ENCODE measurements around the gene DLX2. TPM values are rescaled to one million over a fixed set of nuclear protein-coding genes. Genes with fewer than 3 reads are reported as not detected.

Gene DLX2
- total RNA-seq, 5 donors from 2014 or later (not counting 1 experiment from before 2014, with no cell fraction given) = 0.16 to 0.19 TPM; not detected in 3

GRCh38 chr2:172135446-172135845 lies 32.7 kb upstream of the DLX2 start:
- H3K36me3 ChIP-seq (ENCODE audit: control insufficient read depth in 2 of 2, extremely low read depth in 1 of 2, insufficient read depth in 1 of 2, low read length in 1 of 2) = no peaks in the 10 kb centered on the region
- H3K4me1 ChIP-seq (ENCODE audit: control insufficient read depth in 1 of 2, extremely low read depth in 1 of 2, insufficient read depth in 2 of 2, low read length in 2 of 2) = no peaks in the 10 kb centered on the region
- ChIA-PET CTCF (no interaction called here), POLR2A (no interaction called here)
- H3K9me3 ChIP-seq = no peaks in the 10 kb centered on the region
- no peak overlapping the region for H3K27ac ChIP-seq (ENCODE audit: low read length)
- Mint-ChIP-seq H3K27me3 (peaks cover 6% of the 10 kb centered on the region in 2 donors), H3K27ac (no peak overlapping the region), H3K36me3 (no peaks in the 10 kb centered on the region), H3K4me1 (no peaks in the 10 kb centered on the region), H3K9me3 (no peaks in the 10 kb centered on the region), H3K4me3 (no peak overlapping the region)
- 100% methylated on average over 1 of the region's 4 CpGs for WGBS (ENCODE audit: insufficient coverage)
- ATAC-seq (replicated peaks in 1 of 4) (no peak), DNase-seq (no peak)
- peaks cover 0 to 2% of the 10 kb centered on the region in 2 experiments for H3K27me3 ChIP-seq (replicated peaks in 1 of 2; ENCODE audit: control insufficient read depth in 2 of 2, extremely low read depth in 1 of 2, insufficient read depth in 2 of 2, low read length in 1 of 2)
- no peak overlapping the region for H3K4me3 ChIP-seq (ENCODE audit: control insufficient read depth in 1 of 2, extremely low read depth in 1 of 2, low read length in 1 of 2)

- H3K4me3 ChIP-seq (ENCODE audit: control insufficient read depth in 1 of 2, extremely low read depth in 1 of 2, low read length in 1 of 2) = no peak overlapping the region
- no peaks in the 10 kb centered on the region for H3K36me3 ChIP-seq (ENCODE audit: control insufficient read depth in 2 of 2, extremely low read depth in 1 of 2, insufficient read depth in 1 of 2, low read length in 1 of 2)
- Mint-ChIP-seq H3K27ac (no peak overlapping the region), H3K4me1 (no peaks in the 10 kb centered on the region), H3K36me3 (no peaks in the 10 kb centered on the region), H3K4me3 (no peak overlapping the region), H3K27me3 (peaks cover 6 to 10% of the 10 kb centered on the region in 2 donors), H3K9me3 (peaks cover 0 to 5% (median 4%) of the 10 kb centered on the region in 3 donors)
- H3K9me3 ChIP-seq = no peaks in the 10 kb centered on the region
- DNase-seq (no peak), ATAC-seq (replicated peaks in 1 of 4) (no peak)
- peaks cover 0 to 5% of the 10 kb centered on the region in 2 experiments for H3K27me3 ChIP-seq (replicated peaks in 1 of 2; ENCODE audit: control insufficient read depth in 2 of 2, extremely low read depth in 1 of 2, insufficient read depth in 2 of 2, low read length in 1 of 2)
- H3K4me1 ChIP-seq (ENCODE audit: control insufficient read depth in 1 of 2, extremely low read depth in 1 of 2, insufficient read depth in 2 of 2, low read length in 2 of 2) = no peaks in the 10 kb centered on the region
- ChIA-PET CTCF (interaction anchor here in 1 of 2 donors (0.7 kb wide), 1 partner anchor 435 kb away, joined by 3 read pairs; no protein-coding TSS in a partner anchor), POLR2A (interaction anchor here in 1 of 2 donors (0.6 to 0.7 kb wide), 2 partner anchors 155 to 179 kb away, joined by 6 to 9 read pairs; no protein-coding TSS in a partner anchor)
- 80% methylated on average over 1 of the region's 3 CpGs for WGBS (ENCODE audit: insufficient coverage)
- no peak overlapping the region for H3K27ac ChIP-seq (ENCODE audit: low read length)
Measured at GRCh38 chr2:172134270-172134669, 31.6 kb upstream of the DLX2 start.

- ChIA-PET POLR2A (no interaction called here), CTCF (no interaction called here)
- Mint-ChIP-seq H3K36me3 (no peaks in the 10 kb centered on the region), H3K4me3 (no peak overlapping the region), H3K4me1 (no peaks in the 10 kb centered on the region), H3K27ac (no peak overlapping the region), H3K9me3 (peaks cover 0 to 5% (median 4%) of the 10 kb centered on the region in 3 donors), H3K27me3 (peaks cover 2 to 6% of the 10 kb centered on the region in 2 donors)
- Histone ChIP-seq H3K27me3 (replicated peaks in 1 of 2; ENCODE audit: control insufficient read depth in 2 of 2, extremely low read depth in 1 of 2, insufficient read depth in 2 of 2, low read length in 1 of 2) (peaks cover 0 to 4% of the 10 kb centered on the region in 2 experiments), H3K4me1 (ENCODE audit: control insufficient read depth in 1 of 2, extremely low read depth in 1 of 2, insufficient read depth in 2 of 2, low read length in 2 of 2) (no peaks in the 10 kb centered on the region), H3K36me3 (ENCODE audit: control insufficient read depth in 2 of 2, extremely low read depth in 1 of 2, insufficient read depth in 1 of 2, low read length in 1 of 2) (no peaks in the 10 kb centered on the region), H3K9me3 (no peaks in the 10 kb centered on the region), H3K27ac (ENCODE audit: low read length) (no peak overlapping the region), H3K4me3 (ENCODE audit: control insufficient read depth in 1 of 2, extremely low read depth in 1 of 2, low read length in 1 of 2) (no peak overlapping the region)
- no peak for ATAC-seq (replicated peaks in 1 of 4)
- no peak for DNase-seq
- 100% methylated on average over 2 of the region's 5 CpGs for WGBS (ENCODE audit: insufficient coverage)
Measured at GRCh38 chr2:172131713-172132555, 29.2 kb upstream of the DLX2 start.

GRCh38 chr2:172129404-172129803 lies 26.7 kb upstream of the DLX2 start:
- Histone ChIP-seq H3K27ac (ENCODE audit: low read length) (no peak overlapping the region), H3K27me3 (replicated peaks in 1 of 2; ENCODE audit: control insufficient read depth in 2 of 2, extremely low read depth in 1 of 2, insufficient read depth in 2 of 2, low read length in 1 of 2) (peaks cover 0 to 4% of the 10 kb centered on the region in 2 experiments), H3K4me1 (ENCODE audit: control insufficient read depth in 1 of 2, extremely low read depth in 1 of 2, insufficient read depth in 2 of 2, low read length in 2 of 2) (no peaks in the 10 kb centered on the region), H3K36me3 (ENCODE audit: control insufficient read depth in 2 of 2, extremely low read depth in 1 of 2, insufficient read depth in 1 of 2, low read length in 1 of 2) (no peaks in the 10 kb centered on the region), H3K9me3 (no peaks in the 10 kb centered on the region), H3K4me3 (ENCODE audit: control insufficient read depth in 1 of 2, extremely low read depth in 1 of 2, low read length in 1 of 2) (no peak overlapping the region)
- H3K9me3 Mint-ChIP-seq = peaks cover 0 to 8% (median 4%) of the 10 kb centered on the region in 3 donors
- ATAC-seq (replicated peaks in 1 of 4) = no peak
- H3K36me3 Mint-ChIP-seq = no peaks in the 10 kb centered on the region
- ChIA-PET POLR2A (no interaction called here), CTCF (interaction anchor here in 1 of 2 donors (0.6 to 1.0 kb wide), 5 partner anchors 30 to 407 kb away, joined by 3 to 5 read pairs (median 4); no protein-coding TSS in a partner anchor)
- no peak for DNase-seq
- H3K4me1 Mint-ChIP-seq = no peaks in the 10 kb centered on the region
- no peak overlapping the region for H3K4me3 Mint-ChIP-seq
- H3K27me3 Mint-ChIP-seq = peaks cover 0 to 4% of the 10 kb centered on the region in 2 donors
- H3K27ac Mint-ChIP-seq = no peak overlapping the region

- H3K4me1 ChIP-seq (ENCODE audit: control insufficient read depth in 1 of 2, extremely low read depth in 1 of 2, insufficient read depth in 2 of 2, low read length in 2 of 2) = no peaks in the 10 kb centered on the region
- no peaks in the 10 kb centered on the region for H3K9me3 ChIP-seq
- H3K27me3 ChIP-seq (replicated peaks in 1 of 2; ENCODE audit: control insufficient read depth in 2 of 2, extremely low read depth in 1 of 2, insufficient read depth in 2 of 2, low read length in 1 of 2) = peaks cover 0 to 4% of the 10 kb centered on the region in 2 experiments
- peaks cover 0 to 10% (median 4%) of the 10 kb centered on the region in 3 donors for H3K9me3 Mint-ChIP-seq
- H3K27me3 Mint-ChIP-seq = peaks cover 0 to 4% of the 10 kb centered on the region in 2 donors
- no peaks in the 10 kb centered on the region for H3K36me3 ChIP-seq (ENCODE audit: control insufficient read depth in 2 of 2, extremely low read depth in 1 of 2, insufficient read depth in 1 of 2, low read length in 1 of 2)
- ChIA-PET CTCF (interaction anchor here in 1 of 2 donors (0.7 to 1.5 kb wide), 3 partner anchors 95 to 647 kb away, joined by 4 to 5 read pairs (median 4); no protein-coding TSS in a partner anchor), POLR2A (interaction anchor here in 1 of 2 donors (0.7 kb wide), 1 partner anchor 244 kb away, joined by 9 read pairs; no protein-coding TSS in a partner anchor)
- no peak overlapping the region for H3K4me3 ChIP-seq (ENCODE audit: control insufficient read depth in 1 of 2, extremely low read depth in 1 of 2, low read length in 1 of 2)
- no peaks in the 10 kb centered on the region for H3K4me1 Mint-ChIP-seq
- H3K4me3 Mint-ChIP-seq = no peak overlapping the region
- ATAC-seq (replicated peaks in 1 of 4) = no peak
- no peak overlapping the region for H3K27ac ChIP-seq (ENCODE audit: low read length)
- no peak overlapping the region for H3K27ac Mint-ChIP-seq
- DNase-seq = no peak
- H3K36me3 Mint-ChIP-seq = no peaks in the 10 kb centered on the region
Measured at GRCh38 chr2:172128484-172128883, 25.8 kb upstream of the DLX2 start.

- peaks cover 0 to 5% (median 0%) of the 10 kb centered on the region in 3 donors for H3K9me3 Mint-ChIP-seq
- Histone ChIP-seq H3K4me1 (ENCODE audit: control insufficient read depth in 1 of 2, extremely low read depth in 1 of 2, insufficient read depth in 2 of 2, low read length in 2 of 2) (no peaks in the 10 kb centered on the region), H3K36me3 (ENCODE audit: control insufficient read depth in 2 of 2, extremely low read depth in 1 of 2, insufficient read depth in 1 of 2, low read length in 1 of 2) (no peaks in the 10 kb centered on the region), H3K9me3 (no peaks in the 10 kb centered on the region), H3K27me3 (replicated peaks in 1 of 2; ENCODE audit: control insufficient read depth in 2 of 2, extremely low read depth in 1 of 2, insufficient read depth in 2 of 2, low read length in 1 of 2) (peaks cover 0 to 9% of the 10 kb centered on the region in 2 experiments), H3K27ac (ENCODE audit: low read length) (no peak overlapping the region), H3K4me3 (ENCODE audit: control insufficient read depth in 1 of 2, extremely low read depth in 1 of 2, low read length in 1 of 2) (no peak overlapping the region)
- DNase-seq (no peak), ATAC-seq (replicated peaks in 1 of 4) (no peak)
- no peaks in the 10 kb centered on the region for H3K4me1 Mint-ChIP-seq
- H3K27ac Mint-ChIP-seq = no peak overlapping the region
- WGBS (ENCODE audit: insufficient coverage) = no CpG with 5 or more reads among the region's 2 CpGs
- H3K27me3 Mint-ChIP-seq = peaks cover 18 to 20% of the 10 kb centered on the region in 2 donors
- H3K4me3 Mint-ChIP-seq = no peak overlapping the region
- ChIA-PET CTCF (no interaction called here), POLR2A (no interaction called here)
- no peaks in the 10 kb centered on the region for H3K36me3 Mint-ChIP-seq
Measured at GRCh38 chr2:172120118-172120517, 17.4 kb upstream of the DLX2 start.

Measured in T-cell (primary cell).